Testis (tissue), 3 donors: ENCODE measurements around the gene CDK14. TPM values are rescaled to one million over a fixed set of nuclear protein-coding genes. Genes with fewer than 3 reads are reported as not detected.

Experiments
- DNase-seq: peaks from one replicate; pipeline ENCODE4 v3.0.0-alpha.2; 2019
- H3K27ac ChIP-seq, 2 donors: fragments of 200-600 bp; sonication (generic); one replicate each; pipeline ENCODE4 v1.5.1; 2019
- H3K27me3 ChIP-seq: fragments of 200-600 bp; sonication (generic); one replicate; pipeline ENCODE4 v1.5.1; 2019
- H3K36me3 ChIP-seq: fragments of 200-600 bp; sonication (generic); one replicate; pipeline ENCODE4 v1.5.1; 2017; ENCODE audit warnings: low read depth; ENCODE audit errors: missing control alignments
- H3K4me1 ChIP-seq: fragments of 200-600 bp; sonication (generic); one replicate; pipeline ENCODE4 v1.5.1; 2019
- H3K4me3 ChIP-seq, 2 donors: fragments of 200-600 bp; sonication (generic); one replicate each; pipeline ENCODE4 v1.5.1; 2017 to 2019
- H3K9me3 ChIP-seq: fragments of 200-600 bp; sonication (generic); one replicate; pipeline ENCODE4 v1.5.1; 2017
- POLR2A ChIP-seq: fragments of 450-650 bp; IDR thresholded peaks from one replicate; pipeline ENCODE4 v1.6.1; 2017; ENCODE audit warnings: antibody characterized with exemption, mild to moderate bottlenecking, moderate library complexity
- WGBS, 2 donors: methylation state at CpG; one replicate each; pipeline ENCODE4 v1.1.5; 2018; 5-methylcytosine and 5-hydroxymethylcytosine counted together
- intact Hi-C: fragments of 100-400 bp; cut with DNase I; formaldehyde crosslinking; loops from one replicate; pipeline ENCODE4 v1.15.1; 2023; ENCODE audit warnings: low total_unique reads
- polyA plus RNA-seq: library from polyadenylated mRNA; stranded (reverse); fragments of 350-450 nt; fragmentation: Illumina TruSeq; extraction: RNeasy Lipid Tissue Mini Kit (QIAGEN cat#74804); gene quantifications from one replicate; pipeline ENCODE4 v1.2.3, GENCODE V29; 2014; ENCODE audit warnings: low read depth, low replicate concordance; ENCODE audit not compliant: insufficient read depth
- total RNA-seq, 2 donors: library from RNA; depleted of rRNA; stranded (reverse); fragments of >200 nt; gene quantifications; one replicate each; pipeline ENCODE4 v1.2.3, GENCODE V29; 2016
- TF ChIP-seq, protein P1 (sequence below), 3 experiments: fragments of 450-650 bp in 2 of 3; fragments of 200-600 bp in 1 of 3; sonication (generic) in 1 of 3; IDR thresholded peaks; one replicate each; pipeline ENCODE4 v1.5.1; 2016 to 2019; ENCODE audit warnings: antibody characterized with exemption in 3 of 3, mild to moderate bottlenecking in 2 of 3, moderate library complexity in 1 of 3

The CDK14 gene
- total and polyA plus RNA-seq, 3 donors from 2014 or later = 18.9 to 22.7 (median 19.5) TPM

DNA sequence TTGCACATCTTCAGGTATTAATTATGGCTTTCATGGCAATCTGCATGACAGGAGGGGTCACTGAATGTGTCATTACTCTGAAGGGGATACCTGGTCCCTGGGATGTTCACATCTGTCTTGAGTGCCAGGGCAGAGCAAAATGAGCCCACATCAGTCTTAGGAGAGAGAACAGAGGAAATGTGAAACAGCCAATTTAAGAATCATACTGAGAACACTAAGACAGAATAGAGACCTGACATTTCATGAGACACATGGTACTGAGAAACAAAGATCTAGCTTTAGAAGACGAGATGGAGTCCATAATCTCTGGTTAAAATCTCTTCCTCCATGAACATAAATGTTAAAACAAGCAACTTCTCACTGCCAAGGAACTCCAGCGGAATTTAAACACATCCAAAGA lies 634.0 kb downstream of the CDK14 start:
- intact Hi-C loops = no loop called here
- WGBS, 2 donors = 78 to 90% methylated on average over 2 of the region's 2 CpGs
- Histone ChIP-seq H3K27me3 (no peaks in the 10 kb centered on the region), H3K27ac (no peak overlapping the region), H3K4me3 (no peak overlapping the region), H3K36me3 (no peaks in the 10 kb centered on the region), H3K4me1 (no peaks in the 10 kb centered on the region), H3K9me3 (no peaks in the 10 kb centered on the region)
- DNase-seq = no peak
- no peak for TF ChIP-seq POLR2A
- TF ChIP-seq, protein P1, sequence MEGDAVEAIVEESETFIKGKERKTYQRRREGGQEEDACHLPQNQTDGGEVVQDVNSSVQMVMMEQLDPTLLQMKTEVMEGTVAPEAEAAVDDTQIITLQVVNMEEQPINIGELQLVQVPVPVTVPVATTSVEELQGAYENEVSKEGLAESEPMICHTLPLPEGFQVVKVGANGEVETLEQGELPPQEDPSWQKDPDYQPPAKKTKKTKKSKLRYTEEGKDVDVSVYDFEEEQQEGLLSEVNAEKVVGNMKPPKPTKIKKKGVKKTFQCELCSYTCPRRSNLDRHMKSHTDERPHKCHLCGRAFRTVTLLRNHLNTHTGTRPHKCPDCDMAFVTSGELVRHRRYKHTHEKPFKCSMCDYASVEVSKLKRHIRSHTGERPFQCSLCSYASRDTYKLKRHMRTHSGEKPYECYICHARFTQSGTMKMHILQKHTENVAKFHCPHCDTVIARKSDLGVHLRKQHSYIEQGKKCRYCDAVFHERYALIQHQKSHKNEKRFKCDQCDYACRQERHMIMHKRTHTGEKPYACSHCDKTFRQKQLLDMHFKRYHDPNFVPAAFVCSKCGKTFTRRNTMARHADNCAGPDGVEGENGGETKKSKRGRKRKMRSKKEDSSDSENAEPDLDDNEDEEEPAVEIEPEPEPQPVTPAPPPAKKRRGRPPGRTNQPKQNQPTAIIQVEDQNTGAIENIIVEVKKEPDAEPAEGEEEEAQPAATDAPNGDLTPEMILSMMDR (IDR thresholded peaks at IDR 0.05) = no peak

DNA sequence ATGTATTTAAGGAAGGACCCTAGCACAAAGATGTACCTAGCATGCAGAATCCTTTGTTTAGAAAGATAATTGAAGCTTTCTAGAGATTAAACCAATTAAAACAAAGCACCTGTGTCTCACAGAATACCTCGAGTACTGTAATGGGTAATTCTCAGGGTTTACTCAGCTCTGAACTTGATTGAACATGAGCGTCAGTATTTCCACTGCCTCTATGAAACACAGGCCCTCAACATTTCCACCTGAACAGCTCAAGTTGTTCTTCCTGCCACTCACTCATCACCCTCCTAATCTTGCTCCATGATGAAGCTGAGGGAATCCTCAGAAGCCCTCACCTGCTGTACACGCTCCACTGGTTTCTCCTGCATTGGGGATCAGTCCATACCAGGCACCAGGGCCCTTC lies 634.4 kb downstream of the CDK14 start:
- no peak for TF ChIP-seq POLR2A
- TF ChIP-seq, protein P1 (IDR thresholded peaks at IDR 0.05) = no peak
- H3K36me3 ChIP-seq = no peaks in the 10 kb centered on the region
- no peaks in the 10 kb centered on the region for H3K27me3 ChIP-seq
- H3K4me1 ChIP-seq = no peaks in the 10 kb centered on the region
- H3K9me3 ChIP-seq = no peaks in the 10 kb centered on the region
- intact Hi-C loops = no loop called here
- no peak overlapping the region for H3K4me3 ChIP-seq
- no peak overlapping the region for H3K27ac ChIP-seq
- no peak for DNase-seq
- 90% methylated on average over 3 of the region's 3 CpGs for WGBS, 2 donors

DNA sequence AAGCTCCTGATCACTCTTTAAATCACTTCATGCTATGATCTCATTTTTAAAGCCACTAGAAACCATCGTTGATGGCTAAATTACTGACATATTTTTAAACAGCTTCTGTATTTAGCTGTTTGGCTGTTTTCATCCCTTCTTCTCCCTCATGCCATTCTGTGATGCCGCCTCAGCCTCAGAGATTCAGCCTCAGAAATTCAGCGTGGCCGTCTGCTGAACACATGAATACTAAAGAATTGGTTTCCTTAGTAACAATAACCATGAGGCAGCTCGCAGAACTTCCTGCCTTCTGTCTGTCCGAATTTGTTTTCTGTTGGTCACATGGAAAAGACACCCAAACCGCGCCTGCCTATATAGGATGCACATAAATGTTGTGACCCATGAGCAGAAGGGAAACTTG lies 637.1 kb downstream of the CDK14 start:
- Histone ChIP-seq H3K36me3 (no peaks in the 10 kb centered on the region), H3K4me1 (no peaks in the 10 kb centered on the region), H3K27me3 (no peaks in the 10 kb centered on the region), H3K4me3 (no peak overlapping the region), H3K27ac (no peak overlapping the region), H3K9me3 (no peaks in the 10 kb centered on the region)
- intact Hi-C loops = no loop called here
- DNase-seq = no peak
- 86 to 89% methylated on average over 8 of the region's 8 CpGs for WGBS, 2 donors
- TF ChIP-seq, protein P1 (IDR thresholded peaks at IDR 0.05) = no peak
- TF ChIP-seq POLR2A = no peak

DNA sequence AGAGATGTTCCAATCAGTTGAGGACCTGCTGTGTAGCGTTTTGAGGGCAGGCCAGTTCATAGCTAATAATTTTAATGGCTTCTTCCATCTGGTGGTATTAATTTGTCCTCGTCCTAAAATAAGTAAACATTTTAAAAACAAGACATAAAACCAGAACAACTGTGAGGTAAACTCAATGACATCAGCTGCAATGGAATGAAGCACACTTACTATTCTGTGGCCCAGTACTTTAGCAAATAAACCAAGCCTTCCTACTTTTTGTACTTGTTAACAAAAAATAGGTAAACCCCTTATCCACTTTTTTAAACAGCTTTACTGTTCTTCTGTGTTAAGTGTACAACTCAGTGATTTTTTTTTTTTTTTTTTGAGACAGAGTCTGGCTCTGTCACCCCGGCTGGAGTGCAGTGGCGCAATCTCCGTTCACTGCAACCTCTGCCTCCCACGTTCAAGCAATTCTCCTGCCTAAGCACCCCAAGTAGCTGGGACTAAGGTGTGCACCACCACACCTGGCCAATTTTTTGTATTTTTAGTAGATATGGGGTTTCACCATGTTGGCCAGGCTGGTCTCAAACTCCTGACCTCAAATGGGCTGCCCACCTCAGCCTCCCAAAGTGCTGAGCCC lies 639.2 kb downstream of the CDK14 start:
- intact Hi-C loops = no loop called here
- 90 to 92% methylated on average over 6 of the region's 6 CpGs for WGBS, 2 donors
- TF ChIP-seq, protein P1 (IDR thresholded peaks at IDR 0.05) = no peak
- no peak for TF ChIP-seq POLR2A
- Histone ChIP-seq H3K4me3 (no peak overlapping the region), H3K27ac (no peak overlapping the region), H3K36me3 (no peaks in the 10 kb centered on the region), H3K27me3 (no peaks in the 10 kb centered on the region), H3K9me3 (no peaks in the 10 kb centered on the region), H3K4me1 (no peaks in the 10 kb centered on the region)
- DNase-seq = no peak

DNA sequence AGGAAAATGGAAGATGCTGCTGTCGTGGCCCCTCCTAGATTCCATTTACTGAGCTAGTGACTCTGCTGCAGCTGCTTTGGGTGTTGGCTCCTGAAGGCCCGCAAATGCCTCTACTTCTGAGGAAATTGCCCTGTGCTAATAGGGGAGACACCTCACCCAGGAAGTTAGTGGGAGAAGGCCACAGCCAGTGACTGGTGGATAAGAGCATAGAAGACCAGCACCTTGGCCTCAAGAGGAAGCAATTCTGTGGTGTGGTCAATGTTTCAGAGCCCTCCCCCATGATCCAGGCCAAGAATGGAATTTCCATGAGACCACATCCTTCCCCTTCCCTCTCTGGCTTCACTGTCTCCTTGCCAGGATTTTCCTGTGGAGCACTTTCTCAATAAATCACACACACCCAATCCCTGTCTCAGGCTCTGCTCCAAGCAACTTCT lies 643.1 kb downstream of the CDK14 start:
- WGBS, 2 donors = 38 to 48% methylated on average over 2 of the region's 2 CpGs
- intact Hi-C loops = no loop called here
- Histone ChIP-seq H3K4me3 (no peak overlapping the region), H3K9me3 (no peaks in the 10 kb centered on the region), H3K27me3 (no peaks in the 10 kb centered on the region), H3K27ac (no peak overlapping the region), H3K36me3 (no peaks in the 10 kb centered on the region), H3K4me1 (no peaks in the 10 kb centered on the region)
- no peak for TF ChIP-seq POLR2A
- TF ChIP-seq, protein P1 (IDR thresholded peaks at IDR 0.05) = no peak
- no peak for DNase-seq
